CD14-positive monocyte (primary cell): ENCODE measurements around the gene INPP5K. TPM values are rescaled to one million over a fixed set of nuclear protein-coding genes. Genes with fewer than 3 reads are reported as not detected.
A peak's percentile ranks its signal among the peaks of the same experiment; 100 is the strongest.

ENCODE experiments used
- DNase-seq, 3 donors: peaks; one replicate each; pipeline ENCODE4 v3.0.0-alpha.2; 2011 to 2022
- H2AFZ ChIP-seq: 2 replicates; pipeline ENCODE4 v1.6.0; 2012; ENCODE audit warnings: mild to moderate bottlenecking, low read depth, low read length, inconsistent platforms; ENCODE audit not compliant: insufficient read depth, poor library complexity, severe bottlenecking
- H3K27ac ChIP-seq, 2 donors: 1 replicate in 1 of 2; 2 replicates in 1 of 2; pipeline ENCODE4 v1.5.1; 2012 to 2013; ENCODE audit warnings: low read length in 2 of 2, control low read depth in 1 of 2, inconsistent platforms in 1 of 2, low read depth in 1 of 2, mild to moderate bottlenecking in 1 of 2
- H3K27me3 ChIP-seq, 2 donors: one replicate each; pipeline versions ENCODE4 v1.6.0 to v1.6.1; 2011 to 2013; ENCODE audit warnings: low read length in 2 of 2; ENCODE audit not compliant: control insufficient read depth in 2 of 2, insufficient read depth in 2 of 2
- H3K36me3 ChIP-seq, 2 donors: replicated peaks in 1 of 2; 1 replicate in 1 of 2; 2 replicates in 1 of 2; pipeline versions ENCODE4 v1.5.1 to v1.6.1; 2012 to 2013; ENCODE audit warnings: low read length in 2 of 2, control low read depth in 1 of 2, inconsistent platforms in 1 of 2, mild to moderate bottlenecking in 1 of 2; ENCODE audit not compliant: insufficient read depth in 2 of 2, control insufficient read depth in 1 of 2
- H3K4me1 ChIP-seq, 2 donors: 1 replicate in 1 of 2; 2 replicates in 1 of 2; pipeline versions ENCODE4 v1.5.1 to v1.6.1; 2012 to 2013; ENCODE audit warnings: low read length in 2 of 2, control low read depth in 1 of 2, inconsistent platforms in 1 of 2, mild to moderate bottlenecking in 1 of 2, moderate library complexity in 1 of 2; ENCODE audit not compliant: insufficient read depth in 2 of 2, control insufficient read depth in 1 of 2
- H3K4me2 ChIP-seq: replicated peaks from 2 replicates; pipeline ENCODE3; 2012; ENCODE audit warnings: low read length, moderate library complexity, mild to moderate bottlenecking; ENCODE audit not compliant: poor library complexity, severe bottlenecking; ENCODE audit errors: extremely low read depth
- H3K4me3 ChIP-seq, 3 experiments: fragments of 200-600 bp in 1 of 3; sonication (generic) in 1 of 3; replicated peaks in 1 of 3; 1 replicate in 2 of 3; 2 replicates in 1 of 3; pipeline ENCODE4 v1.5.1; 2011 to 2013; ENCODE audit warnings: low read length in 3 of 3, mild to moderate bottlenecking in 3 of 3, control low read depth in 2 of 3, low read depth in 2 of 3, inconsistent platforms in 1 of 3, moderate library complexity in 1 of 3
- H3K79me2 ChIP-seq: 2 replicates; pipeline ENCODE4 v1.6.0; 2012; ENCODE audit warnings: mild to moderate bottlenecking, control low read depth, inconsistent platforms, low read length, moderate library complexity; ENCODE audit not compliant: insufficient read depth
- H3K9ac ChIP-seq: 2 replicates; pipeline ENCODE4 v1.6.0; 2017; ENCODE audit warnings: low read length, mild to moderate bottlenecking; ENCODE audit not compliant: insufficient read depth, poor library complexity, severe bottlenecking
- H3K9me3 ChIP-seq, 2 donors: replicated peaks in 1 of 2; 1 replicate in 1 of 2; 2 replicates in 1 of 2; pipeline versions ENCODE4 v1.5.1 to v1.6.1; 2012 to 2013; ENCODE audit warnings: low read length in 2 of 2, control low read depth in 1 of 2; ENCODE audit not compliant: control insufficient read depth in 1 of 2, insufficient read depth in 1 of 2
- H4K20me1 ChIP-seq: 2 replicates; pipeline ENCODE4 v1.6.0; 2012; ENCODE audit warnings: mild to moderate bottlenecking, low read length, control low read depth, moderate library complexity; ENCODE audit not compliant: insufficient read depth
- H3K27ac Mint-ChIP-seq, 7 donors: one replicate each; pipeline ENCODE4 v1.8.0; 2020; ENCODE audit warnings: mild to moderate bottlenecking in 7 of 7, mixed read lengths in 7 of 7, moderate library complexity in 6 of 7, inconsistent platforms in 2 of 7
- H3K27me3 Mint-ChIP-seq, 3 donors: one replicate each; pipeline ENCODE4 v1.8.0; 2021 to 2022; ENCODE audit warnings: low read depth in 3 of 3, mild to moderate bottlenecking in 3 of 3, mixed read lengths in 3 of 3, moderate library complexity in 3 of 3, inconsistent platforms in 1 of 3
- H3K36me3 Mint-ChIP-seq, 2 donors: one replicate each; pipeline ENCODE4 v1.8.0; 2020; ENCODE audit warnings: mixed read lengths in 2 of 2, inconsistent platforms in 1 of 2, mild to moderate bottlenecking in 1 of 2
- H3K4me1 Mint-ChIP-seq: one replicate; pipeline ENCODE4 v1.8.0; 2020; ENCODE audit warnings: mild to moderate bottlenecking, mixed read lengths
- H3K4me3 Mint-ChIP-seq, 2 donors: one replicate each; pipeline ENCODE4 v1.8.0; 2020; ENCODE audit warnings: mild to moderate bottlenecking in 2 of 2, mixed read lengths in 2 of 2, moderate library complexity in 1 of 2
- H3K9me3 Mint-ChIP-seq, 7 donors: one replicate each; pipeline ENCODE4 v1.8.0; 2020 to 2022; ENCODE audit warnings: mixed read lengths in 7 of 7, mild to moderate bottlenecking in 6 of 7, moderate library complexity in 6 of 7, inconsistent platforms in 2 of 7
- WGBS: methylation state at CpG from one replicate; pipeline ENCODE4 v1.1.5; 2013; ENCODE audit warnings: missing lambda C conversion rate; ENCODE audit not compliant: insufficient coverage; 5-methylcytosine and 5-hydroxymethylcytosine counted together
- intact Hi-C, 2 donors: fragments of 100-400 bp; cut with micrococcal nuclease; formaldehyde crosslinking; loops; one replicate each; pipeline versions ENCODE4 v1.15.0 to v1.15.1; 2023
- polyA plus RNA-seq, 3 donors: library from polyadenylated mRNA; depleted of rRNA in 1 of 3; unstranded in 2 of 3; stranded (reverse) in 1 of 3; fragments of 300-500 nt in 2 of 3; fragments of >200 nt in 1 of 3; fragmentation: Illumina TruSeq in 2 of 3; gene quantifications; 1 replicate in 2 of 3; 2 replicates in 1 of 3; pipeline ENCODE4 v1.2.3, GENCODE V29; 2012 to 2021
- TF ChIP-seq, protein P1 (sequence below): fragments of 200-600 bp; IDR thresholded peaks from one replicate; pipeline ENCODE4 v1.8.0; 2022; ENCODE audit warnings: antibody characterized with exemption, mild to moderate bottlenecking

INPP5K gene
- polyA plus RNA-seq, 3 donors: 50.3 to 58.7 (median 53.0) TPM

DNA sequence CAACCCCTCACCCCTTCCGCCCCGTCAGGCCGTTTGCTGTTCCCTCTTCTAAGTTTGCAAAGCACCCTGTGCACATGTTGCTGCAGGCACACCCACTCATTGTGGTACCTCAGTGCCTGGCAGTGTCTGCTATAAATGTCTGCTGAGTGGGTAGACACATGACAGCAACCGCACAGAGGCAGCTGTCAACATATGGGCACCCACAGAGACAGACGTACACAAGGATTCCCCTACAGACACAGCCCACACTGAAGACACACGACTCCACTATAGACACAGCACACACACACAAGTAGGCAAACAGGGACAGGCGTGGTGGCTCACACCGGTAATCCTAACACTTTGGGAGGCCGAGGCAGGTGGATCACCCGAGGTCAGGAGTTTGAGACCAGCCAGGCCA, 42.6 kb downstream of the INPP5K start:
- Histone ChIP-seq H3K4me2 (no peak overlapping the region), H3K79me2 (no peaks in the 10 kb centered on the region), H3K36me3 (no peaks in the 10 kb centered on the region), H3K27ac (no peak overlapping the region), H2AFZ (no peak overlapping the region), H3K4me3 (no peak overlapping the region), H4K20me1 (peaks cover 4% of the 10 kb centered on the region), H3K9me3 (peaks cover 0 to 2% of the 10 kb centered on the region in 2 donors), H3K27me3 (peaks cover 0 to 32% of the 10 kb centered on the region in 2 donors), H3K4me1 (peaks cover 8% of the 10 kb centered on the region in 2 donors), H3K9ac (no peak overlapping the region)
- intact Hi-C loops: no loop called here
- Mint-ChIP-seq H3K9me3 (peaks cover 0 to 8% (median 3%) of the 10 kb centered on the region in 7 donors), H3K27ac (peak overlapping the region in 2 of 7 donors; percentile 15 to 62), H3K4me1 (peaks cover 16% of the 10 kb centered on the region), H3K27me3 (peaks cover 31 to 60% (median 41%) of the 10 kb centered on the region in 3 donors), H3K36me3 (peaks cover 15 to 16% of the 10 kb centered on the region in 2 donors), H3K4me3 (no peak overlapping the region)
- WGBS: 100% methylated on average over 1 of the region's 10 CpGs
- TF ChIP-seq, protein P1, sequence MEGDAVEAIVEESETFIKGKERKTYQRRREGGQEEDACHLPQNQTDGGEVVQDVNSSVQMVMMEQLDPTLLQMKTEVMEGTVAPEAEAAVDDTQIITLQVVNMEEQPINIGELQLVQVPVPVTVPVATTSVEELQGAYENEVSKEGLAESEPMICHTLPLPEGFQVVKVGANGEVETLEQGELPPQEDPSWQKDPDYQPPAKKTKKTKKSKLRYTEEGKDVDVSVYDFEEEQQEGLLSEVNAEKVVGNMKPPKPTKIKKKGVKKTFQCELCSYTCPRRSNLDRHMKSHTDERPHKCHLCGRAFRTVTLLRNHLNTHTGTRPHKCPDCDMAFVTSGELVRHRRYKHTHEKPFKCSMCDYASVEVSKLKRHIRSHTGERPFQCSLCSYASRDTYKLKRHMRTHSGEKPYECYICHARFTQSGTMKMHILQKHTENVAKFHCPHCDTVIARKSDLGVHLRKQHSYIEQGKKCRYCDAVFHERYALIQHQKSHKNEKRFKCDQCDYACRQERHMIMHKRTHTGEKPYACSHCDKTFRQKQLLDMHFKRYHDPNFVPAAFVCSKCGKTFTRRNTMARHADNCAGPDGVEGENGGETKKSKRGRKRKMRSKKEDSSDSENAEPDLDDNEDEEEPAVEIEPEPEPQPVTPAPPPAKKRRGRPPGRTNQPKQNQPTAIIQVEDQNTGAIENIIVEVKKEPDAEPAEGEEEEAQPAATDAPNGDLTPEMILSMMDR: no peak
- DNase-seq: no peak

DNA sequence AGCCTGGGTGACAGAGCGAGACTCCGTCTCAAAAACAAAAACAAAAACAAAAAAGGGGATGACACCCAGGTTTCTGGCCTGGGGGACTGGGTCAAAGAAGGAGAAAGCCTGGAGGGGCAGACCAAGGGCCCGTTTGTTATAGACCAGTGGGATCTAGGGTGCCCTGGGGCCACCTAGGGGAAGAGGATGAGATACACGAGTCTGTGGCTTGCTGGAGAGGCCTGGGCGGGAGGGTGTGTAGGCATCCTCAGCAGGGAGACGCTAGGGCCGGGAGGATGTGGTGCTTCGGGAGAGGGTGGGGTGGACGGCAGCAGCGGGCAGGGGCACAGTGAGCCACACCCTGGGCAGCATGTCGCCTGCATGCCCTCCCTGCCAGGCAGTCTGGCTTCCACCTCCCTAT, 43.2 kb downstream of the INPP5K start:
- H3K4me2 ChIP-seq: no peak overlapping the region
- Mint-ChIP-seq H3K4me1 (peaks cover 23% of the 10 kb centered on the region), H3K27ac (no peak overlapping the region), H3K4me3 (peak overlapping the region in 1 of 2 donors; percentile 31), H3K36me3 (peaks cover 18 to 19% of the 10 kb centered on the region in 2 donors), H3K27me3 (peaks cover 28 to 56% (median 40%) of the 10 kb centered on the region in 3 donors), H3K9me3 (peaks cover 0 to 10% (median 6%) of the 10 kb centered on the region in 7 donors)
- intact Hi-C loops: no loop called here
- no peak overlapping the region for H2AFZ ChIP-seq
- H3K4me1 ChIP-seq: peaks cover 14 to 15% of the 10 kb centered on the region in 2 donors
- H3K27me3 ChIP-seq: peaks cover 0 to 32% of the 10 kb centered on the region in 2 donors
- no peaks in the 10 kb centered on the region for H3K36me3 ChIP-seq
- peak in 2 of 3 donors; percentile 36 to 39 for DNase-seq
- 28% methylated on average over 8 of the region's 11 CpGs for WGBS
- no peak overlapping the region for H3K4me3 ChIP-seq
- TF ChIP-seq, protein P1: peak; percentile 41
- no peak overlapping the region for H3K9ac ChIP-seq
- H3K79me2 ChIP-seq: no peaks in the 10 kb centered on the region
- peaks cover 9% of the 10 kb centered on the region for H4K20me1 ChIP-seq
- no peak overlapping the region for H3K27ac ChIP-seq
- peaks cover 0 to 7% of the 10 kb centered on the region in 2 donors for H3K9me3 ChIP-seq
